OCI-LY7 (cell line): Measurements from ENCODE around the gene KCNMA1. TPM values are rescaled to one million over a fixed set of nuclear protein-coding genes. Genes with fewer than 3 reads are reported as not detected.
A peak's percentile ranks its signal among the peaks of the same experiment; 100 is the strongest.

Experiments used
- BruUV-seq: library from RNA; stranded (reverse); fragments of 400-500 nt; replicated peaks from 2 replicates; lab custom pipeline; 2021; lab: Mats Ljungman, UMichigan
- CTCF ChIA-PET: fragments of 300-600 bp; sonication (Branson Sonifier 250); formaldehyde crosslinking; loops from one replicate; lab custom pipeline; 2022; ENCODE audit warnings: antibody characterized with exemption; ENCODE audit not compliant: unreplicated experiment; lab: Charles Lee
- POLR2A ChIA-PET: fragments of 300-600 bp; sonication (Branson Sonifier 250); formaldehyde crosslinking; loops from one replicate; lab custom pipeline; 2022; ENCODE audit warnings: antibody characterized with exemption; lab: Charles Lee
- DNase-seq: peaks from one replicate; pipeline ENCODE4 v3.0.0-alpha.2; 2015; ENCODE audit warnings: low spot score
- H2AFZ ChIP-seq: fragments of 200-600 bp; sonication (generic), shearing (Covaris generic); 2 replicates; pipeline ENCODE4 v1.6.1; 2014; ENCODE audit warnings: mild to moderate bottlenecking, antibody characterized with exemption, low read length, moderate library complexity
- H3K27ac ChIP-seq: fragments of 200-600 bp; sonication (generic); 2 replicates; pipeline ENCODE4 v1.5.1; 2014; ENCODE audit warnings: mixed run types, low read depth, mild to moderate bottlenecking, moderate library complexity, low read length, inconsistent platforms; ENCODE audit not compliant: poor library complexity, severe bottlenecking
- H3K36me3 ChIP-seq: fragments of 200-600 bp; sonication (generic); 2 replicates; pipeline ENCODE4 v1.6.1; 2014; ENCODE audit warnings: mild to moderate bottlenecking, antibody characterized with exemption, low read length, moderate library complexity, mixed read lengths; ENCODE audit not compliant: insufficient read depth
- H3K4me1 ChIP-seq: fragments of 200-600 bp; sonication (generic); 2 replicates; pipeline ENCODE4 v1.5.1; 2014; ENCODE audit warnings: mild to moderate bottlenecking, low read length; ENCODE audit not compliant: insufficient read depth, poor library complexity, severe bottlenecking
- H3K4me2 ChIP-seq: fragments of 200-600 bp; sonication (generic); 2 replicates; pipeline ENCODE4 v1.6.1; 2014; ENCODE audit warnings: mild to moderate bottlenecking, low read length
- H3K4me3 ChIP-seq: fragments of 200-600 bp; sonication (generic); 2 replicates; pipeline ENCODE4 v1.5.1; 2014; ENCODE audit warnings: mild to moderate bottlenecking, low read depth, low read length; ENCODE audit not compliant: poor library complexity, severe bottlenecking
- H3K79me2 ChIP-seq: fragments of 200-600 bp; sonication (generic); 2 replicates; pipeline ENCODE4 v1.6.1; 2016; ENCODE audit warnings: low read depth, mild to moderate bottlenecking, low read length, moderate library complexity, mixed read lengths; ENCODE audit not compliant: insufficient read depth
- H3K9me2 ChIP-seq: fragments of 200-600 bp; sonication (generic); 2 replicates; pipeline ENCODE4 v1.6.1; 2016; ENCODE audit warnings: mild to moderate bottlenecking, low read length, mixed read lengths; ENCODE audit not compliant: insufficient read depth
- H3K9me3 ChIP-seq: fragments of 200-600 bp; sonication (generic); 2 replicates; pipeline ENCODE4 v1.6.1; 2014; ENCODE audit warnings: mild to moderate bottlenecking, mixed run types, low read length, mixed read lengths
- H4K20me1 ChIP-seq: fragments of 200-600 bp; sonication (generic); 2 replicates; pipeline ENCODE4 v1.6.1; 2014; ENCODE audit warnings: mild to moderate bottlenecking, antibody characterized with exemption, low read length, moderate library complexity, mixed read lengths; ENCODE audit not compliant: insufficient read depth
- EZH2phosphoT487 ChIP-seq: fragments of 200-600 bp; sonication (generic); IDR thresholded peaks from 2 replicates; pipeline ENCODE4 v1.6.1; 2018; ENCODE audit warnings: low read depth, borderline replicate concordance, mild to moderate bottlenecking, mixed run types, antibody characterized with exemption, low read length, moderate library complexity, mixed read lengths
- intact Hi-C: fragments of 100-400 bp; cut with micrococcal nuclease; formaldehyde crosslinking; loops from one replicate; pipeline ENCODE4 v1.10.0; 2022; ENCODE audit not compliant: unreplicated experiment
- total RNA-seq, 2 experiments: library from RNA; depleted of rRNA in 1 of 2; stranded (reverse); fragments of >200 nt in 1 of 2; shearing (Covaris generic) in 1 of 2; gene quantifications; 2 replicates each; pipeline ENCODE4 v1.2.3, GENCODE V29; 2014 to 2022
- TF ChIP-seq, protein P1 (sequence below): fragments of 200-600 bp; sonication (generic); conservative IDR thresholded peaks from 2 replicates; pipeline ENCODE4 v1.5.1; 2014; ENCODE audit warnings: mild to moderate bottlenecking, antibody characterized with exemption, low read length, moderate library complexity, mixed read lengths

Gene KCNMA1
- total RNA-seq, 2 experiments from 2014 or later, result not detected

GRCh38 chr10:77168161-77168560, 469.4 kb downstream of the KCNMA1 start:
- Histone ChIP-seq H4K20me1 (no peaks in the 10 kb centered on the region), H3K36me3 (no peaks in the 10 kb centered on the region), H3K9me3 (no peaks in the 10 kb centered on the region), H3K4me3 (no peak overlapping the region), H3K4me2 (no peak overlapping the region), H3K4me1 (no peaks in the 10 kb centered on the region), H3K79me2 (no peaks in the 10 kb centered on the region), H3K27ac (no peak overlapping the region), H2AFZ (no peak overlapping the region), H3K9me2 (no peaks in the 10 kb centered on the region)
- no TSS peak for BruUV-seq
- no peak for DNase-seq
- intact Hi-C loops, result no loop called here
- TF ChIP-seq EZH2phosphoT487, result no peak
- TF ChIP-seq, protein P1, sequence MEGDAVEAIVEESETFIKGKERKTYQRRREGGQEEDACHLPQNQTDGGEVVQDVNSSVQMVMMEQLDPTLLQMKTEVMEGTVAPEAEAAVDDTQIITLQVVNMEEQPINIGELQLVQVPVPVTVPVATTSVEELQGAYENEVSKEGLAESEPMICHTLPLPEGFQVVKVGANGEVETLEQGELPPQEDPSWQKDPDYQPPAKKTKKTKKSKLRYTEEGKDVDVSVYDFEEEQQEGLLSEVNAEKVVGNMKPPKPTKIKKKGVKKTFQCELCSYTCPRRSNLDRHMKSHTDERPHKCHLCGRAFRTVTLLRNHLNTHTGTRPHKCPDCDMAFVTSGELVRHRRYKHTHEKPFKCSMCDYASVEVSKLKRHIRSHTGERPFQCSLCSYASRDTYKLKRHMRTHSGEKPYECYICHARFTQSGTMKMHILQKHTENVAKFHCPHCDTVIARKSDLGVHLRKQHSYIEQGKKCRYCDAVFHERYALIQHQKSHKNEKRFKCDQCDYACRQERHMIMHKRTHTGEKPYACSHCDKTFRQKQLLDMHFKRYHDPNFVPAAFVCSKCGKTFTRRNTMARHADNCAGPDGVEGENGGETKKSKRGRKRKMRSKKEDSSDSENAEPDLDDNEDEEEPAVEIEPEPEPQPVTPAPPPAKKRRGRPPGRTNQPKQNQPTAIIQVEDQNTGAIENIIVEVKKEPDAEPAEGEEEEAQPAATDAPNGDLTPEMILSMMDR, result no peak
- POLR2A ChIA-PET, result no interaction called here
- CTCF ChIA-PET, result no interaction called here

DNA sequence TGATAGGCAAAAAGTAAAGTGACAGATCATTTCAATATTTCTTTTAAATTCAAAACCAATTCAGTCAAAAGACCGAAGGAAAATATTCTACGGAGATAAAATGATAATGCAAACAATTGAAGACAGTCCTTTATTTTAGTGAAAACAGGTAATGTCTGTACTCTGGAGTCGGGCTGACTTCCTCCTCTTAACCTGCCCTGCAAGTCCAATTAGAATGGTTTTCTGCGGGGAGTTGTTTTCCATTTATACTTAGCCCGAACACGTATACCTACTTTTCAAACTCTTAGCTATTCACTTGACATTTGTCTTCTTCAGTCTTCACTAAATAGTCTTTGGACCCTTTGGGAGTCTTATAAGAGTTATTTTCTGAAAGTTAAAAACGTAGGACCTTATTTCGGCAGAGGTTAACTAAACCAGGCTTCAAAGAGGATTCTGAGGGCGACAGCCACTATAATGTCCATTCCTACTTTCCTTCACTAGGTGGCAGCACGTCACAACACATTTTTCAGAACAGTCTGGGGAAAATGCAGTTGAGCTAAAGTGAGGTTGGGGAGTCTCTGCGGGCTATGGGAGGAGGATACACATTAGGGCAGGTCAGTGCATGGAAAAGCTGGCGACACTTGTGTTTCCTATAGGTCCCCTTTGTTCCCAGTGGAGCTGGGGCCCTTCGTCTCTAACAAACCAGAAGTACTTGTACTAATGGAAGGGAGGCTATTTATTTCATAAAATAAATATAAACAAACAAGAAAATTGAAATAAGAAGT, 472.0 kb downstream of the KCNMA1 start:
- H3K79me2 ChIP-seq, result no peaks in the 10 kb centered on the region
- BruUV-seq, result no TSS peak
- H3K36me3 ChIP-seq, result no peaks in the 10 kb centered on the region
- no peaks in the 10 kb centered on the region for H3K9me2 ChIP-seq
- TF ChIP-seq, protein P1, result peak; percentile 87
- no peak for TF ChIP-seq EZH2phosphoT487
- H4K20me1 ChIP-seq, result no peaks in the 10 kb centered on the region
- no peak overlapping the region for H2AFZ ChIP-seq
- intact Hi-C loops, result no loop called here
- POLR2A ChIA-PET, result no interaction called here
- H3K4me2 ChIP-seq, result no peak overlapping the region
- CTCF ChIA-PET, result interaction anchor here (0.6 kb wide), 1 partner anchor 1646 kb away, joined by 3 read pairs; no protein-coding TSS in a partner anchor
- no peak overlapping the region for H3K27ac ChIP-seq
- no peak overlapping the region for H3K4me3 ChIP-seq
- H3K4me1 ChIP-seq, result no peaks in the 10 kb centered on the region
- peak; percentile 38 for DNase-seq
- no peaks in the 10 kb centered on the region for H3K9me3 ChIP-seq
